Stimulated activated CD8-positive, alpha-beta memory T cell treated with anti-CD3 and anti-CD28 coated beads, Interleukin-4, amount 100 ng/mL, for 24 hours (primary cell): ENCODE measurements around the gene HIVEP1.
"Not testable (repeated sequence)": the region's sequence is repeated elsewhere in the genome, so short reads cannot be mapped to it uniquely, and the experiment has no call there.

Experiments
- DNase-seq: peaks from one replicate; pipeline ENCODE4 v3.0.0-alpha.2; 2020; ENCODE audit warnings: low read depth

Gene HIVEP1

GRCh38 chr6:12084681-12085080 is 72.6 kb downstream of the HIVEP1 start:
- DNase-seq = no peak

GRCh38 chr6:12088531-12088930 is 76.4 kb downstream of the HIVEP1 start:
- no peak for DNase-seq

- no peak for DNase-seq
Measured at GRCh38 chr6:12090714-12091113, 78.6 kb downstream of the HIVEP1 start.

GRCh38 chr6:12092762-12093161 is 80.7 kb downstream of the HIVEP1 start:
- no peak for DNase-seq

GRCh38 chr6:12094689-12095088 is 82.6 kb downstream of the HIVEP1 start:
- no peak for DNase-seq

GRCh38 chr6:12096342-12096741 is 84.2 kb downstream of the HIVEP1 start:
- no peak for DNase-seq

- no peak for DNase-seq
Measured at GRCh38 chr6:12097791-12098190, 85.7 kb downstream of the HIVEP1 start.

GRCh38 chr6:12099623-12100338 is 87.7 kb downstream of the HIVEP1 start:
- no peak for DNase-seq

GRCh38 chr6:12101048-12101447 is 88.9 kb downstream of the HIVEP1 start:
- DNase-seq = no peak

GRCh38 chr6:12101653-12102312 is 89.7 kb downstream of the HIVEP1 start:
- DNase-seq = no peak

GRCh38 chr6:12102350-12102749 is 90.2 kb downstream of the HIVEP1 start:
- no peak for DNase-seq

GRCh38 chr6:12103158-12103557 is 91.0 kb downstream of the HIVEP1 start:
- DNase-seq = no peak

- DNase-seq = no peak
Measured at GRCh38 chr6:12105271-12105670, 93.2 kb downstream of the HIVEP1 start.

GRCh38 chr6:12108376-12108775 is 96.3 kb downstream of the HIVEP1 start:
- not testable (repeated sequence) for DNase-seq

- DNase-seq = no peak
Measured at GRCh38 chr6:12110523-12111362, 98.6 kb downstream of the HIVEP1 start.

- no peak for DNase-seq
Measured at GRCh38 chr6:12111363-12111670, 99.2 kb downstream of the HIVEP1 start.

- no peak for DNase-seq
Measured at GRCh38 chr6:12112540-12113189, 100.6 kb downstream of the HIVEP1 start.

- DNase-seq = no peak
Measured at GRCh38 chr6:12113190-12113577, 101.1 kb downstream of the HIVEP1 start.

GRCh38 chr6:12114055-12114503 is 102.0 kb downstream of the HIVEP1 start:
- DNase-seq = no peak

- DNase-seq = no peak
Measured at GRCh38 chr6:12115001-12115400, 102.9 kb downstream of the HIVEP1 start.

- no peak for DNase-seq
Measured at GRCh38 chr6:12115492-12115891, 103.4 kb downstream of the HIVEP1 start.

GRCh38 chr6:12116264-12116800 is 104.2 kb downstream of the HIVEP1 start:
- no peak for DNase-seq
